Kidney (tissue), 14 donors: ENCODE data around the gene SPRR2F. TPM values are rescaled to one million over a fixed set of nuclear protein-coding genes. Genes with fewer than 3 reads are reported as not detected.
"Not testable (repeated sequence)": the region's sequence is repeated elsewhere in the genome, so short reads cannot be mapped to it uniquely, and the experiment has no call there.

Source experiments
- DNase-seq, 5 donors: peaks; one replicate each; pipeline ENCODE4 v3.0.0-alpha.2; 2013 to 2020
- FAIRE-seq: peaks from 2 replicates; lab custom pipeline; 2012; peaks lifted over from hg19 to GRCh38; lab: Jason Lieb, UNC
- H3K27ac ChIP-seq, 2 donors: one replicate each; pipeline ENCODE4 v1.7.0; 2013; ENCODE audit warnings: low read depth in 2 of 2, low read length in 2 of 2, inconsistent platforms in 1 of 2
- H3K27me3 ChIP-seq: one replicate; pipeline ENCODE4 v1.7.1; 2013; ENCODE audit warnings: low read length, inconsistent platforms; ENCODE audit not compliant: control insufficient read depth, insufficient read depth
- H3K36me3 ChIP-seq, 3 donors: one replicate each; pipeline versions ENCODE4 v1.7.0 to v1.7.1; 2013; ENCODE audit warnings: low read length in 3 of 3, control low read depth in 1 of 3, inconsistent platforms in 1 of 3; ENCODE audit not compliant: insufficient read depth in 3 of 3, control insufficient read depth in 2 of 3
- H3K4me1 ChIP-seq, 3 donors: one replicate each; pipeline versions ENCODE4 v1.7.0 to v1.7.1; 2013; ENCODE audit warnings: low read length in 3 of 3, inconsistent platforms in 1 of 3, low read depth in 1 of 3; ENCODE audit not compliant: control insufficient read depth in 2 of 3, insufficient read depth in 2 of 3
- H3K4me3 ChIP-seq, 3 donors: one replicate each; pipeline versions ENCODE4 v1.7.0 to v1.8.1; 2013; ENCODE audit warnings: low read length in 3 of 3, control low read depth in 1 of 3, inconsistent platforms in 1 of 3
- H3K9ac ChIP-seq, 3 donors: one replicate each; pipeline versions ENCODE4 v1.7.0 to v1.7.1; 2013; ENCODE audit warnings: low read length in 3 of 3, control low read depth in 1 of 3, inconsistent platforms in 1 of 3
- H3K9me3 ChIP-seq, 3 donors: one replicate each; pipeline versions ENCODE4 v1.7.0 to v1.7.1; 2013; ENCODE audit warnings: low read length in 3 of 3, control low read depth in 1 of 3, inconsistent platforms in 1 of 3; ENCODE audit not compliant: control insufficient read depth in 2 of 3, insufficient read depth in 1 of 3
- intact Hi-C: fragments of 100-400 bp; cut with DNase I; formaldehyde crosslinking; loops from one replicate; pipeline ENCODE4 v1.11.1; 2022
- polyA plus RNA-seq: library from polyadenylated mRNA; stranded (reverse); fragments of 350-450 nt; fragmentation: Illumina TruSeq; extraction: RNeasy Lipid Tissue Mini Kit (QIAGEN cat#74804); gene quantifications from one replicate; pipeline ENCODE4 v1.2.3, GENCODE V29; 2014; ENCODE audit warnings: low read depth, low replicate concordance; ENCODE audit not compliant: insufficient read depth
- total RNA-seq: library from RNA; stranded (reverse); fragmentation: NEBNext Ultra II Directional; extraction: Animal tissue kit (Norgen Biotek cat#: 25700); gene quantifications from one replicate; pipeline ENCODE4 v1.2.1, GENCODE V29; 2021
- TF ChIP-seq, protein P1 (sequence below): IDR thresholded peaks from 3 replicates; pipeline ENCODE4 v1.5.1; 2012; ENCODE audit warnings: mild to moderate bottlenecking, moderate library complexity, borderline replicate concordance; ENCODE audit not compliant: insufficient read depth; ENCODE audit errors: extremely low read depth
- donor health status: control.
- donor health status: control.
- donor health status: control.
- donor health status: control.
- donor health status: control.
- donor health status: DM: yes; HTN: yes; CAD: no.
- donor health status: Normal renal cell carcinoma (clear cell type).

Gene SPRR2F
- total and polyA plus RNA-seq, 2 donors from 2014 or later: not detected

DNA sequence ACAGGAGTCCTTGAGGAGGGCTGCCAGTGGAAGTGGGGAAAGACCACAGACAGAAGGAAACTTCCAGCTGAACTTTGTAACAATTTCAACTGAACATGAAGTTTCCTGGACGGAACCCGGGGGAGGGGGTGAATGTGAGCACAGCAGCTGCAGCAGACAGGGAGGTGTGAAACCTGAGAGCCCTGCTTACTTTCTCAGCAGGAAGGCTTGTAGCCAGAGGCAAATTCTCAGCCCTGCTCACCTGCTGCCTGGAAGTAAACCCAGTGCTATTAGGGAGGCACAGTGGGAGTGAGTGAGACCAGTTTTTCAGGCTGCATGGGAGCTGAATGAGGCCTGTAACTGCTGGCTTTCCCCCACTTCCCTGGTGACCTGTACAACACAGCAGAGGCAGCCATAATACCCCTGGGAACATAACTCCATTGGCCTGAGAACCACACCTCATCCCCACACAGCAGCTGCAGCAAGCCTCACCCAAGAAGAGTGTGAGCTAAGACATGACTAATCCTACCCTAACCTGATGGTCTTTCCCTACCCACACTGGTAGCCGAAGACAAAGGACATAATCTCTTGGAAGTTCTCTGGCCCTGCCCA, 9.6 kb upstream of the SPRR2F start:
- no peaks in the 10 kb centered on the region for H3K27me3 ChIP-seq
- no peaks in the 10 kb centered on the region for H3K9me3 ChIP-seq
- no peaks in the 10 kb centered on the region for H3K36me3 ChIP-seq
- H3K9ac ChIP-seq: no peak overlapping the region
- DNase-seq (peak in 4 of 5 donors; percentile 82 to 93 (median 88)), FAIRE-seq (no peak)
- TF ChIP-seq, protein P1, sequence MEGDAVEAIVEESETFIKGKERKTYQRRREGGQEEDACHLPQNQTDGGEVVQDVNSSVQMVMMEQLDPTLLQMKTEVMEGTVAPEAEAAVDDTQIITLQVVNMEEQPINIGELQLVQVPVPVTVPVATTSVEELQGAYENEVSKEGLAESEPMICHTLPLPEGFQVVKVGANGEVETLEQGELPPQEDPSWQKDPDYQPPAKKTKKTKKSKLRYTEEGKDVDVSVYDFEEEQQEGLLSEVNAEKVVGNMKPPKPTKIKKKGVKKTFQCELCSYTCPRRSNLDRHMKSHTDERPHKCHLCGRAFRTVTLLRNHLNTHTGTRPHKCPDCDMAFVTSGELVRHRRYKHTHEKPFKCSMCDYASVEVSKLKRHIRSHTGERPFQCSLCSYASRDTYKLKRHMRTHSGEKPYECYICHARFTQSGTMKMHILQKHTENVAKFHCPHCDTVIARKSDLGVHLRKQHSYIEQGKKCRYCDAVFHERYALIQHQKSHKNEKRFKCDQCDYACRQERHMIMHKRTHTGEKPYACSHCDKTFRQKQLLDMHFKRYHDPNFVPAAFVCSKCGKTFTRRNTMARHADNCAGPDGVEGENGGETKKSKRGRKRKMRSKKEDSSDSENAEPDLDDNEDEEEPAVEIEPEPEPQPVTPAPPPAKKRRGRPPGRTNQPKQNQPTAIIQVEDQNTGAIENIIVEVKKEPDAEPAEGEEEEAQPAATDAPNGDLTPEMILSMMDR: no peak
- peaks cover 0 to 2% (median 0%) of the 10 kb centered on the region in 3 donors for H3K4me1 ChIP-seq
- intact Hi-C loops: no loop called here
- H3K27ac ChIP-seq: no peak overlapping the region
- H3K4me3 ChIP-seq: no peak overlapping the region

DNA sequence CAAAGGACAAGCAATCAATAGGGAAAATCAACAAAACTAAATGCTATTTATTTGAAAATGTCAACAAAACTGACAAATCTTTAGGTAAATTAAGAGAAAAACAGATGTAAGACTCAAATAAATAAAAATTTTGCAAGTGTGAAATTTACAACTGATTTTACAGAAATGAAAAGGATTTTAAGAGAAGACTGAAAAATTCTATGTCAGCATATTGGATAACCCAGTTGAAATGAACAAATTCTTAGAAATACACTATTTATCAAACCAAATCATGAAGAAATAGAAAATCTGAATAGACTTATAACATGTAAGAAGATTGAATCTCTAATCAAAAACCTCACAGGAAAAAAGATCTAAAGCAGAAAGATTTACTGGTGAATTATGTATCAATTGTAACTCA, 7.6 kb upstream of the SPRR2F start:
- TF ChIP-seq, protein P1: no peak
- no peaks in the 10 kb centered on the region for H3K36me3 ChIP-seq
- no peaks in the 10 kb centered on the region for H3K9me3 ChIP-seq
- intact Hi-C loops: no loop called here
- H3K4me1 ChIP-seq: peaks cover 0 to 2% (median 0%) of the 10 kb centered on the region in 3 donors
- H3K27ac ChIP-seq: no peak overlapping the region
- no peak for DNase-seq
- H3K27me3 ChIP-seq: no peaks in the 10 kb centered on the region
- H3K4me3 ChIP-seq: no peak overlapping the region
- no peak for FAIRE-seq
- no peak overlapping the region for H3K9ac ChIP-seq

DNA sequence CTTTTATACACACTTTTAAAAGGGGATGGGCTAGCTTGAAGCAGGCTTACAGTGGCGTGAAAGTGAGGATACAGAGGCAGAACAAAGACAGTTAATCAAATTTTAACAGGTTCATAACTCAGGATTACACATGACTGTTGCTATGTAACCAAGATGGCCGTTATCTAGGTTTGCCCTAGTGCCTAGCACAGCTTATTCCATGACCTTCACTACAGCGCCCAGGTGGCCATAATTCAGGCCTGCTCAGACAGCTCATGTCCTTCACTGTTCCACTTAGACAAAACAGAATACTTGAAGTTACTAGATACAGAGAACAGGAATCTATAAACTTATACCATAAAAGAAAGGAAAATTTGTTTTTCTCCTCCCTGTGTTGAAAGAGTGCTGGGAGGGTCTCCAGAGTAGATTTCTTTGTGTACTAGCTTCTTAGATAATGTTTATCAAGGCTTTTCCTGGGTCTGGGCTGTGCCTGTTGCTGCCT, 6.2 kb upstream of the SPRR2F start:
- intact Hi-C loops: no loop called here
- Histone ChIP-seq H3K27me3 (no peaks in the 10 kb centered on the region), H3K36me3 (no peaks in the 10 kb centered on the region), H3K4me3 (no peak overlapping the region), H3K9ac (no peak overlapping the region), H3K27ac (no peak overlapping the region), H3K9me3 (no peaks in the 10 kb centered on the region), H3K4me1 (peaks cover 0 to 2% (median 0%) of the 10 kb centered on the region in 3 donors)
- TF ChIP-seq, protein P1: no peak
- DNase-seq (peak in 2 of 5 donors; percentile 5 to 6), FAIRE-seq (no peak)

DNA sequence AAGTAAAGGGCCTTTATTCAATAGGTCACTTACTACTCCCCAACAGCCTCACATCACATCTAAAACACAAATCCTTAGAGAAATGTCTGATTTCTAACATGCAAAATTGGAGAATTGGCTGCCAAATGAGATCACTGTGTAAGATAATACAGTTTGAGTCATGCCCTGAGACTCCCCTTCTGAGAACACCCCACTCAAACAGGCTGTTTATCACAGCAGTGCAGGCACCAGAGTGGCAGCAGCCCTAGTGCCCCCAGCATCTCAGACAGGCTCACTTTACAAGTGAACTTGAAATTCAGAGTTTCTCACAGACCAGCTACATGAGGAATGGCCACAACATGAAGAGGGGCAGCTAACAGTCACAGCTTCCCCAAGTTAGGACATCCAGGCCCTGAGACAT, 1.9 kb upstream of the SPRR2F start:
- H3K27ac ChIP-seq, H3K36me3 ChIP-seq, H3K4me3 ChIP-seq, H3K9me3 ChIP-seq, H3K4me1 ChIP-seq, H3K9ac ChIP-seq, FAIRE-seq, intact Hi-C loops, H3K27me3 ChIP-seq: not testable (repeated sequence)
- peak in 3 of 5 donors; percentile 26 to 38 (median 30) for DNase-seq

DNA sequence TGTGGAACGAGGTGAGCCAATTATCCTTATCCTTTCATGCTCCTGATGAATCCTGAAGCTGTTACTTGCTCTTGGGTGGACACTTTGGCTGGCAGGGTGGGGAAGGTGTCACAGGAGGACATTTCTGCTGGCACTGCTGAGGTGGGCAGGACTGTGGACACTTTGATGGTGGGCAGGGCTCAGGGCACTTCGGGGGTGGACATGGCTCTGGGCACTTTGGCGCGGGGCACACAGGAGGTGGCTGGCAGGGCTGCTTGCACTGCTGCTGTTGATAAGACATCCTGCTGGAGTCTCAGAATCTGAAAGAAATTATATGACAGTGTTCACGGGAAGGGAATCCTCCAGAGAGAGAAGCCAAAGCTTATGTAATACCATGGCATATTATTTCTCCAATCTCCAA, 862 bp downstream of the SPRR2F start:
- H3K27ac ChIP-seq, DNase-seq, H3K9me3 ChIP-seq, FAIRE-seq, H3K36me3 ChIP-seq, intact Hi-C loops, H3K4me3 ChIP-seq, H3K27me3 ChIP-seq, H3K9ac ChIP-seq, H3K4me1 ChIP-seq: not testable (repeated sequence)
